Ishikawa (cell line): ENCODE data around the gene RAB34.

Experiments used
- EP300 ChIP-seq: IDR thresholded peaks from 2 replicates; pipeline ENCODE4 v1.6.1; 2012; ENCODE audit warnings: borderline replicate concordance
- FOXM1 ChIP-seq: IDR thresholded peaks from 2 replicates; pipeline ENCODE4 v1.6.1; 2012; ENCODE audit warnings: low read depth, borderline replicate concordance
- MAX ChIP-seq: IDR thresholded peaks from 2 replicates; pipeline ENCODE4 v1.6.1; 2012
- NFIC ChIP-seq: IDR thresholded peaks from 2 replicates; pipeline ENCODE4 v1.6.1; 2012
- RAD21 ChIP-seq: IDR thresholded peaks from 2 replicates; pipeline ENCODE4 v1.6.1; 2012; ENCODE audit warnings: low read depth
- REST ChIP-seq: IDR thresholded peaks from 2 replicates; pipeline ENCODE4 v1.6.1; 2012; ENCODE audit warnings: low read depth, mild to moderate bottlenecking
- TAF1 ChIP-seq: IDR thresholded peaks from 2 replicates; pipeline ENCODE4 v1.6.1; 2012; ENCODE audit warnings: low read depth, mild to moderate bottlenecking
- TCF12 ChIP-seq: IDR thresholded peaks from 2 replicates; pipeline ENCODE4 v1.6.1; 2012; ENCODE audit warnings: low read depth
- TEAD4 ChIP-seq: IDR thresholded peaks from 2 replicates; pipeline ENCODE4 v1.6.1; 2012
- YY1 ChIP-seq: IDR thresholded peaks from 2 replicates; pipeline ENCODE4 v1.6.1; 2012; ENCODE audit warnings: low read depth

- TF ChIP-seq NFIC, result no peak
- TF ChIP-seq EP300, result no peak
- TF ChIP-seq RAD21, result no peak
- no peak for TF ChIP-seq TAF1
- TF ChIP-seq FOXM1, result no peak
- TF ChIP-seq TCF12, result no peak
- no peak for TF ChIP-seq TEAD4
- no peak for TF ChIP-seq YY1
- TF ChIP-seq REST, result no peak
- TF ChIP-seq MAX, result no peak
Measured at GRCh38 chr17:28765038-28765437, 47.4 kb upstream of the RAB34 start.
